ENCODE measurements around the gene TNPO3. TPM values are rescaled to one million over a fixed set of nuclear protein-coding genes. Genes with fewer than 3 reads are reported as not detected.
A peak's percentile ranks its signal among the peaks of the same experiment; 100 is the strongest.

The TNPO3 gene
- total RNA-seq, 6 donors from 2014 or later: 21.6 to 37.7 (median 33.0) TPM

DNA sequence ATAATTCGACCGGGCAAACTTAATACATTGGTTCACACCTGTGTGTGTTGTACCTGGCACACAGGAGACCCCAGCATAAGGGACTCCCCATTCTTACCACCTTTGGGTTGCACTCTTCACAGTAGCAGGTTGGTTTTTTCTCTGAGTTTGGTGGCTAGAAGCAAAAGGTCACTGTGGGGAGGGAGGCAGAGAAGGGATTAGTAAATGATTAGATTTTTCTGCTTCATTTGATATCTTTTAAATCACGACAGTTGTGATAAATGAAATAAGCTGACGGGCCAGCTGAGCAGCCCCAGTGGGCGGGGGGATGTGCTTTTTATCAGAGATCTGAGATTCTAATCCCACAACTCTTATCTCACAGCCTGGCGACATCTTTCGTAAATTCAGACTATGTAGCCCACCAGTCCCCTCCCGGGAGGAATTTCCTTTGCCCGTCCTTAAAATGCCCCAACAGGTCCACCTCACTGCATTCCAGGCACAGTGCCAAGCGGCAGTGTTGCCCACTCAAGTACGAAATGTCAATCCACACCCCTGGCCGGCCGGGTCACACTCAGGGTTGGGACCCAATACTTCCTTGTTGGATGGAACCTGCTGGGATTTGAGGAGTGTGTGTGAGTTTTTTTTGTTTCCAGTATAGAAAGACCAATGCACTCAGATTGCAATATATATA, 133.9 kb downstream of the TNPO3 start:
- H3K9me3 ChIP-seq: no peaks in the 10 kb centered on the region
- no peak overlapping the region for H3K27ac ChIP-seq
- WGBS, 2 donors: 48 to 49% methylated on average over 13 of the region's 13 CpGs
- TF ChIP-seq POLR2AphosphoS5 (IDR thresholded peaks at IDR 0.05) (no peak), POLR2A (IDR thresholded peaks at IDR 0.05) (no peak), EP300 (IDR thresholded peaks at IDR 0.05) (no peak)
- TF ChIP-seq, protein P1, sequence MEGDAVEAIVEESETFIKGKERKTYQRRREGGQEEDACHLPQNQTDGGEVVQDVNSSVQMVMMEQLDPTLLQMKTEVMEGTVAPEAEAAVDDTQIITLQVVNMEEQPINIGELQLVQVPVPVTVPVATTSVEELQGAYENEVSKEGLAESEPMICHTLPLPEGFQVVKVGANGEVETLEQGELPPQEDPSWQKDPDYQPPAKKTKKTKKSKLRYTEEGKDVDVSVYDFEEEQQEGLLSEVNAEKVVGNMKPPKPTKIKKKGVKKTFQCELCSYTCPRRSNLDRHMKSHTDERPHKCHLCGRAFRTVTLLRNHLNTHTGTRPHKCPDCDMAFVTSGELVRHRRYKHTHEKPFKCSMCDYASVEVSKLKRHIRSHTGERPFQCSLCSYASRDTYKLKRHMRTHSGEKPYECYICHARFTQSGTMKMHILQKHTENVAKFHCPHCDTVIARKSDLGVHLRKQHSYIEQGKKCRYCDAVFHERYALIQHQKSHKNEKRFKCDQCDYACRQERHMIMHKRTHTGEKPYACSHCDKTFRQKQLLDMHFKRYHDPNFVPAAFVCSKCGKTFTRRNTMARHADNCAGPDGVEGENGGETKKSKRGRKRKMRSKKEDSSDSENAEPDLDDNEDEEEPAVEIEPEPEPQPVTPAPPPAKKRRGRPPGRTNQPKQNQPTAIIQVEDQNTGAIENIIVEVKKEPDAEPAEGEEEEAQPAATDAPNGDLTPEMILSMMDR (IDR thresholded peaks at IDR 0.05): no peak
- ATAC-seq (ENCODE audit: low FRiP score in 2 of 2) (no peak), DNase-seq (peak in 1 of 2 donors; percentile 53)
- H3K4me3 ChIP-seq: no peak overlapping the region
- peaks cover 0 to 8% (median 3%) of the 10 kb centered on the region in 4 donors for H3K27me3 ChIP-seq
- H3K4me1 ChIP-seq: peaks cover 0 to 11% (median 1%) of the 10 kb centered on the region in 4 donors
- no peaks in the 10 kb centered on the region for H3K36me3 ChIP-seq

DNA sequence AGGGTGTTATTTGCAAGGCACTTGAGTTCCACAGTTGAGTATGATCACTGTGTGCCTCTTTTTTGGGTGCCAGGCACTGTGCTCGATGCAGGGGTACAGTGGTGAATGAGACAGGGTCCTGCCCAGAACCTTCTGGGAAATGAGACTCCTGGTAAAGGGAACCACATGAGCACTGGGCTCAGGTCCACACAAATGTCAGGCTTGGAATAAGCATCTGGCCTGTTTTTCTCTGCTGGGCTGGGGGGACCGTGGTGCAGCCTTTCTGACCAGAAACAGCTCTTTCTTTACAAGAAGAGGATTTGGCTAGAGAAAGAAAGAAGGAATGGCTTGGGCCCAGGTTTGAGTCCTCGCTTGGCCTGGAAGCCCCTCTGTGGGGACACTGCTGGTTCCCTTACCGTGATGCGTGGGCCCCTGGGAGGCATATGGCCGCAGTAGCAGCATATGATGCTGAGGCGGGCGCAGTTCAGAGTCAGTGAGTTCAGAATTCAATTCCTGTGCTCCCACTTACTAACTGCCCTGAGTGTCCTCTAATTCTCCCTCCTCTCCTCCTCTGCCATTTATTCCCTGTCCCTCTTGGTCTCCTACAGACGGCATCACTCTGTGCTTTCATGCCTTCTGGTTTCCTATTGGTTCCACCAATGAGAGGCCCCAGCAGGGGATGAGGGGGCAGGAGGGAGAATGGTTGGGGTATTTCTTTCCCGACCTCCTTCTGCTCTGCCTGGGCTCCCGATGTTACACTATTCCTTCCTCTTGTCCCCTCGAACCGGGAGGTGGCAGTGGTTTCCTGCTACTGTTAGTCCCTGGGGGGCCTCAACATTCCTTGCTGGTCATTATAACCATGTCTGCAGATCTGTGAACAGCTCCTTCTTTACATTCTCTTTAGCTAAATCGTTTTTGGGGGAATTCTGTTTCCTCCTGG, 134.8 kb downstream of the TNPO3 start:
- no peak for TF ChIP-seq EP300 (IDR thresholded peaks at IDR 0.05)
- no peak for TF ChIP-seq POLR2AphosphoS5 (IDR thresholded peaks at IDR 0.05)
- TF ChIP-seq POLR2A (IDR thresholded peaks at IDR 0.05): no peak
- TF ChIP-seq, protein P1 (IDR thresholded peaks at IDR 0.05): no peak
- Histone ChIP-seq H3K4me1 (peaks cover 4 to 20% (median 9%) of the 10 kb centered on the region in 4 donors), H3K9me3 (no peaks in the 10 kb centered on the region), H3K36me3 (no peaks in the 10 kb centered on the region), H3K27ac (no peak overlapping the region), H3K27me3 (peaks cover 0 to 17% (median 8%) of the 10 kb centered on the region in 4 donors), H3K4me3 (no peak overlapping the region)
- ATAC-seq (ENCODE audit: low FRiP score in 2 of 2): no peak
- peak in 1 of 2 donors; percentile 20 for DNase-seq
- 61 to 70% methylated on average over 13 to 14 of the region's 14 CpGs for WGBS, 2 donors

DNA sequence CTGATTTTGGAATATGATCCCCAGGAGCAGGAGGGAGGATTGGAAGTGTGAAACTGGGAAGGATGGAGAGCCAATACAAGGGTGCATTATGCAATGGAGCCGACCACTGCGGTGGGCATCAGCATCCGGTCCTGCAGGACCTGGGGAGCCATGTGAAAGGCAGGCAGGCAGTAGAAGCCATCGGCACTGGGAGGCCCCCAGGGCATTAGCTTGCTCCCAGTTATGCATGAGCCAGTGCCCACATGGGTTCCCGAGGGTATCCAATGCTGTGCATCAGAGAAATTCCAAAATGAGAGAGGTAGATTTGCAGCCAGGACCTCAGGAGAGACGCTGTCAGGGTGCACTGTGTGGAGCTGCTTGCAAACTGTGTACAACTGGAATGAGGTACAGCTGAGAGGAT, 135.7 kb downstream of the TNPO3 start:
- H3K27ac ChIP-seq: no peak overlapping the region
- no peak overlapping the region for H3K4me3 ChIP-seq
- 81% methylated on average over 6 of the region's 6 CpGs for WGBS, 2 donors
- H3K36me3 ChIP-seq: no peaks in the 10 kb centered on the region
- DNase-seq (peak in 1 of 2 donors; percentile 10), ATAC-seq (ENCODE audit: low FRiP score in 2 of 2) (no peak)
- no peaks in the 10 kb centered on the region for H3K9me3 ChIP-seq
- TF ChIP-seq EP300 (IDR thresholded peaks at IDR 0.05) (no peak), POLR2AphosphoS5 (IDR thresholded peaks at IDR 0.05) (no peak), POLR2A (IDR thresholded peaks at IDR 0.05) (no peak)
- TF ChIP-seq, protein P1 (IDR thresholded peaks at IDR 0.05): no peak
- peaks cover 0 to 26% (median 13%) of the 10 kb centered on the region in 4 donors for H3K27me3 ChIP-seq
- peaks cover 8 to 24% (median 15%) of the 10 kb centered on the region in 4 donors for H3K4me1 ChIP-seq

DNA sequence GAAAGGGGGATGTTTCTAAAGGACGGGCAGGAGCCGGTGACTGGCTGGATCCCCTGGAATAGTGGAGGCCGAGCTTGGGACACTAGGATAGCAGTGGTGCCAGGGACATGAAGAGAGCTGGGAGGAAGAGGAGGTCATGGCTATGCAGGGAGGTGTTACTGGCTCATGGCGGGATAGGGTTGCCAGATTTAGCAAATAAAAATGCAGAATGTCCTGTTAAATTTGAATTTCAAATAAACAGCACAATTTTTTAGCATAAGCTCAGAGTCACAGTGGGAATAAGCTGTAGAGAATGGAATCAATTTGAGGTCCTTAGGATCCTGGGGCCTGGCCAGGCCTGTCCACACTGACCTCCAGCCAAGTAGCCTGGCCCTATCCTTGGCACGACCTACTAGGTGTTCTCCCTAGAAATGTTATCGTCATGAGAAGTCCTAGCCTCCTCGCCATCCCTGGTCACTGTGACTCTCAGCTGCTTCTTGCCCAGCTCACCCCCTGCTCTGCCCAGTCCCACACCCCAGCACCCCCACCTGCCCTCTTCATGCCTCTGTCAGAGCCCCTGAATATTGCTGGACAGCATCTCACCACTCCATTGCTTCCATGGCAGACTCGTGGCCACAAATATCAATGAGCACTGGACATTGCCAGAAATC, 136.8 kb downstream of the TNPO3 start:
- DNase-seq (peak in 1 of 2 donors; percentile 15), ATAC-seq (ENCODE audit: low FRiP score in 2 of 2) (no peak)
- WGBS, 2 donors: 83 to 87% methylated on average over 8 of the region's 8 CpGs
- Histone ChIP-seq H3K9me3 (no peaks in the 10 kb centered on the region), H3K4me3 (no peak overlapping the region), H3K4me1 (peaks cover 8 to 24% (median 15%) of the 10 kb centered on the region in 4 donors), H3K36me3 (no peaks in the 10 kb centered on the region), H3K27me3 (peaks cover 0 to 31% (median 15%) of the 10 kb centered on the region in 4 donors), H3K27ac (no peak overlapping the region)
- TF ChIP-seq, protein P1 (IDR thresholded peaks at IDR 0.05): no peak
- no peak for TF ChIP-seq EP300 (IDR thresholded peaks at IDR 0.05)
- TF ChIP-seq POLR2AphosphoS5 (IDR thresholded peaks at IDR 0.05): no peak
- TF ChIP-seq POLR2A (IDR thresholded peaks at IDR 0.05): no peak

All from upper lobe of left lung (tissue), 6 donors.